GM23338 (cell line): ENCODE data around the gene WASF2. TPM values are rescaled to one million over a fixed set of nuclear protein-coding genes. Genes with fewer than 3 reads are reported as not detected.

Experiments used
- ATAC-seq: fragments of 200-7000 bp; cut with Tn5 transposase; 3 replicates; pipeline ENCODE4 v1.9.1; 2020
- DNase-seq: peaks from one replicate; pipeline ENCODE4 v3.0.0-alpha.2; 2015; ENCODE audit warnings: low spot score
- H2AFZ ChIP-seq: fragments of 200-600 bp; sonication (generic); 2 replicates; pipeline ENCODE4 v1.8.0; 2016; ENCODE audit warnings: antibody characterized with exemption, mild to moderate bottlenecking, moderate library complexity
- H3F3A ChIP-seq: fragments of 200-600 bp; sonication (generic); replicated peaks from 2 replicates; pipeline ENCODE4 v1.8.0; 2017; ENCODE audit warnings: antibody characterized with exemption, mixed run types, low read depth
- H3K27ac ChIP-seq: fragments of 200-600 bp; sonication (generic); 2 replicates; pipeline ENCODE4 v1.6.1; 2016; ENCODE audit warnings: low read depth
- H3K27me3 ChIP-seq: fragments of 200-600 bp; sonication (generic); 2 replicates; pipeline ENCODE4 v1.8.0; 2016; ENCODE audit warnings: mild to moderate bottlenecking, mixed run types, moderate library complexity; ENCODE audit not compliant: insufficient read depth
- H3K36me3 ChIP-seq: fragments of 200-600 bp; sonication (generic); 2 replicates; pipeline ENCODE4 v1.8.0; 2016; ENCODE audit warnings: mild to moderate bottlenecking; ENCODE audit not compliant: insufficient read depth
- H3K4me1 ChIP-seq: fragments of 200-600 bp; sonication (generic); 2 replicates; pipeline ENCODE4 v1.8.0; 2016; ENCODE audit warnings: mild to moderate bottlenecking, moderate library complexity; ENCODE audit not compliant: insufficient read depth
- H3K4me2 ChIP-seq: fragments of 200-600 bp; sonication (generic); 2 replicates; pipeline ENCODE4 v1.7.1; 2017; ENCODE audit warnings: mixed run types
- H3K4me3 ChIP-seq: fragments of 200-600 bp; sonication (generic); 2 replicates; pipeline ENCODE4 v1.6.1; 2016; ENCODE audit warnings: mixed run types
- H3K79me2 ChIP-seq: fragments of 200-600 bp; sonication (generic); replicated peaks from 2 replicates; pipeline ENCODE4 v1.8.0; 2017; ENCODE audit warnings: mild to moderate bottlenecking; ENCODE audit not compliant: insufficient read depth
- H3K9me2 ChIP-seq: fragments of 200-600 bp; sonication (generic); 2 replicates; pipeline ENCODE4 v1.8.0; 2017; ENCODE audit not compliant: insufficient read depth
- H4K20me1 ChIP-seq: fragments of 200-600 bp; sonication (generic); replicated peaks from 2 replicates; pipeline ENCODE4 v1.8.0; 2017; ENCODE audit warnings: mild to moderate bottlenecking; ENCODE audit not compliant: insufficient read depth
- H3K27ac Mint-ChIP-seq: 2 replicates; pipeline ENCODE4 v1.8.0; 2020; ENCODE audit warnings: inconsistent platforms, mild to moderate bottlenecking, moderate library complexity, mixed read lengths
- H3K27me3 Mint-ChIP-seq: 3 replicates; pipeline ENCODE4 v1.8.0; 2022; ENCODE audit warnings: low read depth, mild to moderate bottlenecking, moderate library complexity, mixed read lengths, inconsistent platforms; ENCODE audit not compliant: insufficient read depth, poor library complexity
- H3K36me3 Mint-ChIP-seq: 3 replicates; pipeline ENCODE4 v1.8.0; 2021; ENCODE audit warnings: low read depth, mild to moderate bottlenecking, inconsistent platforms, moderate library complexity, mixed read lengths
- H3K4me1 Mint-ChIP-seq: 3 replicates; pipeline ENCODE4 v1.8.0; 2020; ENCODE audit warnings: mild to moderate bottlenecking, inconsistent platforms, mixed read lengths
- H3K4me3 Mint-ChIP-seq: 3 replicates; pipeline ENCODE4 v1.8.0; 2021; ENCODE audit warnings: moderate library complexity, mild to moderate bottlenecking, inconsistent platforms, mixed read lengths
- H3K9me3 Mint-ChIP-seq: 3 replicates; pipeline ENCODE4 v1.8.0; 2020; ENCODE audit warnings: moderate library complexity, mild to moderate bottlenecking, inconsistent platforms, mixed read lengths
- CREB1 ChIP-seq: fragments of 250-450 bp; sonication (Bioruptor Pico); IDR thresholded peaks from 2 replicates; pipeline ENCODE4 v1.5.0; 2020; ENCODE audit warnings: low read depth, mild to moderate bottlenecking, moderate library complexity
- EZH2 ChIP-seq: fragments of 200-600 bp; sonication (generic); IDR thresholded peaks from one replicate; pipeline ENCODE4 v1.8.0; 2017; ENCODE audit warnings: antibody characterized with exemption, mild to moderate bottlenecking, low read depth; ENCODE audit not compliant: unreplicated experiment
- JUNB ChIP-seq: IDR thresholded peaks from one replicate; pipeline ENCODE4 v1.6.1; 2016; ENCODE audit warnings: antibody characterized with exemption; ENCODE audit not compliant: unreplicated experiment
- NANOG ChIP-seq: IDR thresholded peaks from 2 replicates; pipeline ENCODE4 v1.6.1; 2016; ENCODE audit warnings: antibody characterized with exemption, borderline replicate concordance
- POLR2AphosphoS5 ChIP-seq: IDR thresholded peaks from 2 replicates; pipeline ENCODE4 v1.6.1; 2016; ENCODE audit warnings: antibody characterized with exemption, low read depth
- REST ChIP-seq: IDR thresholded peaks from one replicate; pipeline ENCODE4 v1.6.1; 2018; ENCODE audit warnings: antibody characterized with exemption; ENCODE audit not compliant: unreplicated experiment
- ZNF114 ChIP-seq: fragments of 250-450 bp; sonication (Bioruptor Pico); IDR thresholded peaks from 2 replicates; pipeline ENCODE4 v1.5.0; 2020; ENCODE audit warnings: mild to moderate bottlenecking, moderate library complexity
- ZNF462 ChIP-seq: fragments of 250-450 bp; sonication (Bioruptor Pico); IDR thresholded peaks from 2 replicates; pipeline ENCODE4 v1.5.0; 2020; ENCODE audit warnings: mild to moderate bottlenecking, moderate library complexity
- polyA plus RNA-seq: library from polyadenylated mRNA; unstranded; fragments of >200 nt; fragmentation: Nextera tagmentation; extraction: Ambion mirVana; gene quantifications from 2 replicates; pipeline ENCODE4 v1.2.1, GENCODE V29; 2016
- total RNA-seq: library from RNA; depleted of rRNA; stranded (reverse); fragments of >200 nt; shearing (Covaris generic); gene quantifications from 2 replicates; pipeline ENCODE4 v1.2.3, GENCODE V29; 2014

Gene WASF2
- total and polyA plus RNA-seq, 2 experiments from 2014 or later: 40.9 to 95.6 TPM

GRCh38 chr1:27527223-27527889 is 37.4 kb upstream of the WASF2 start (continued):
- TF ChIP-seq ZNF462 (CRISPR knock-in tag) (no peak), REST (peak; percentile 11), EZH2 (no peak)

GRCh38 chr1:27526569-27527222 is 36.7 kb upstream of the WASF2 start:
- Histone ChIP-seq H3K4me1 (peaks cover 56% of the 10 kb centered on the region), H2AFZ (no peak overlapping the region), H4K20me1 (no peaks in the 10 kb centered on the region), H3K27ac (no peak overlapping the region), H3K36me3 (no peaks in the 10 kb centered on the region), H3K4me3 (peak overlapping the region; percentile 78), H3K79me2 (no peaks in the 10 kb centered on the region), H3K27me3 (peaks cover 7% of the 10 kb centered on the region; the same call in 1 of the 2 replicates), H3K9me2 (no peaks in the 10 kb centered on the region), H3F3A (peaks cover 39% of the 10 kb centered on the region), H3K4me2 (peak overlapping the region; percentile 95)
- H3K27me3 Mint-ChIP-seq: peaks cover 22% of the 10 kb centered on the region
- H3K4me1 Mint-ChIP-seq: peaks cover 63% of the 10 kb centered on the region
- ATAC-seq: no peak
- no peaks in the 10 kb centered on the region for H3K9me3 Mint-ChIP-seq
- no peak for DNase-seq
- peak overlapping the region; percentile 63 for H3K27ac Mint-ChIP-seq
- H3K36me3 Mint-ChIP-seq: no peaks in the 10 kb centered on the region
- H3K4me3 Mint-ChIP-seq: peak overlapping the region; percentile 66
- TF ChIP-seq ZNF114 (CRISPR knock-in tag): no peak
- TF ChIP-seq JUNB: no peak
- TF ChIP-seq CREB1 (CRISPR knock-in tag): no peak
- no peak for TF ChIP-seq REST
- TF ChIP-seq EZH2: no peak
- no peak for TF ChIP-seq POLR2AphosphoS5
- no peak for TF ChIP-seq NANOG
